OCI-LY3 (cell line): ENCODE data around the gene SLC5A1.

Experiments used
- H2AFZ ChIP-seq: fragments of 200-600, 300-600 bp; shearing (Covaris generic); 2 replicates; pipeline ENCODE4 v1.6.0; 2014; ENCODE audit warnings: antibody characterized with exemption, low read depth, low read length
- H3K27ac ChIP-seq: fragments of 200-600, 300-600 bp; sonication (generic); 2 replicates; pipeline ENCODE4 v1.5.1; 2014; ENCODE audit warnings: mild to moderate bottlenecking, low read length, moderate library complexity, mixed read lengths
- H3K27me3 ChIP-seq: fragments of 200-600, 300-600 bp; sonication (generic); 2 replicates; pipeline ENCODE4 v1.6.1; 2014; ENCODE audit warnings: low read depth, low read length, mixed read lengths
- H3K36me3 ChIP-seq: fragments of 200-600, 300-600 bp; sonication (generic); replicated peaks from 2 replicates; pipeline ENCODE3; 2014; ENCODE audit warnings: low read depth, low read length, mixed read lengths
- H3K4me1 ChIP-seq: fragments of 300-600, 200-600 bp; sonication (generic); 2 replicates; pipeline ENCODE4 v1.6.1; 2014; ENCODE audit warnings: low read length, mixed read lengths
- H3K4me2 ChIP-seq: fragments of 200-600, 300-600 bp; sonication (generic); 2 replicates; pipeline ENCODE4 v1.6.1; 2014; ENCODE audit warnings: low read length, mixed read lengths
- H3K4me3 ChIP-seq: fragments of 300-600, 200-600 bp; sonication (generic); 2 replicates; pipeline ENCODE4 v1.5.1; 2014; ENCODE audit warnings: antibody characterized with exemption, mild to moderate bottlenecking, low read length, moderate library complexity
- H3K79me2 ChIP-seq: fragments of 300-600, 200-600 bp; shearing (Covaris generic); 2 replicates; pipeline ENCODE4 v1.6.1; 2014; ENCODE audit warnings: mild to moderate bottlenecking, low read length, mixed read lengths
- H3K9ac ChIP-seq: fragments of 300-600, 200-600 bp; shearing (Covaris generic); 2 replicates; pipeline ENCODE4 v1.6.0; 2014; ENCODE audit warnings: mild to moderate bottlenecking, low read length, moderate library complexity
- H3K9me3 ChIP-seq: fragments of 200-600, 300-600 bp; shearing (Covaris generic); 2 replicates; pipeline ENCODE4 v1.6.1; 2014; ENCODE audit warnings: low read length, mixed read lengths; ENCODE audit not compliant: insufficient read depth
- H4K20me1 ChIP-seq: fragments of 200-600, 300-600 bp; sonication (generic); 2 replicates; pipeline ENCODE4 v1.6.1; 2016; ENCODE audit warnings: low read length, mixed read lengths; ENCODE audit not compliant: insufficient read depth
- EZH2phosphoT487 ChIP-seq: fragments of 200-600 bp; shearing (Covaris generic); IDR thresholded peaks from 2 replicates; pipeline ENCODE4 v1.6.1; 2018; ENCODE audit warnings: antibody characterized with exemption, mixed run types, low read depth
- TF ChIP-seq, protein P1 (sequence below): fragments of 200-600, 300-600 bp; sonication (generic); IDR thresholded peaks from 2 replicates; pipeline ENCODE4 v1.5.1; 2014; ENCODE audit warnings: antibody characterized with exemption, low read length, low read depth

Gene SLC5A1

DNA sequence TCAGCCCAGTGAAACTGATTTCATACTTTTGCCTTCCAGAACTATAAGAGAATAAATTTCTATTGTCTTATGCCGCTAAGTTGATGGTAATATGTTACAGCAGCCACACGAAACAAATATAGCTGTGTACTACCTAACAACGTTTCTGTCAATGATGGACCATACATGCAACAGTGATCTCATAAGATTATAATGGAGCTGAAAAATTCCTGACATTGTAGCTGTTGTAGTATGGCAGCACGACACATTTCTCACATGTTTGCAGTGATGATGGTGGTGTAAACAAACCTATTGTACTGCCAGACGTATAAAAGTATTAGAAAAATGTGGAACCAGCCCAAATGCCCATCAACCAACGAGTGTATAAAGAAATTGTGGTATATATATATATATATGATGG lies 5.8 kb upstream of the SLC5A1 start:
- Histone ChIP-seq H3K4me1 (no peaks in the 10 kb centered on the region), H4K20me1 (no peaks in the 10 kb centered on the region)
- TF ChIP-seq, protein P1, sequence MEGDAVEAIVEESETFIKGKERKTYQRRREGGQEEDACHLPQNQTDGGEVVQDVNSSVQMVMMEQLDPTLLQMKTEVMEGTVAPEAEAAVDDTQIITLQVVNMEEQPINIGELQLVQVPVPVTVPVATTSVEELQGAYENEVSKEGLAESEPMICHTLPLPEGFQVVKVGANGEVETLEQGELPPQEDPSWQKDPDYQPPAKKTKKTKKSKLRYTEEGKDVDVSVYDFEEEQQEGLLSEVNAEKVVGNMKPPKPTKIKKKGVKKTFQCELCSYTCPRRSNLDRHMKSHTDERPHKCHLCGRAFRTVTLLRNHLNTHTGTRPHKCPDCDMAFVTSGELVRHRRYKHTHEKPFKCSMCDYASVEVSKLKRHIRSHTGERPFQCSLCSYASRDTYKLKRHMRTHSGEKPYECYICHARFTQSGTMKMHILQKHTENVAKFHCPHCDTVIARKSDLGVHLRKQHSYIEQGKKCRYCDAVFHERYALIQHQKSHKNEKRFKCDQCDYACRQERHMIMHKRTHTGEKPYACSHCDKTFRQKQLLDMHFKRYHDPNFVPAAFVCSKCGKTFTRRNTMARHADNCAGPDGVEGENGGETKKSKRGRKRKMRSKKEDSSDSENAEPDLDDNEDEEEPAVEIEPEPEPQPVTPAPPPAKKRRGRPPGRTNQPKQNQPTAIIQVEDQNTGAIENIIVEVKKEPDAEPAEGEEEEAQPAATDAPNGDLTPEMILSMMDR, result no peak
- TF ChIP-seq EZH2phosphoT487, result no peak

DNA sequence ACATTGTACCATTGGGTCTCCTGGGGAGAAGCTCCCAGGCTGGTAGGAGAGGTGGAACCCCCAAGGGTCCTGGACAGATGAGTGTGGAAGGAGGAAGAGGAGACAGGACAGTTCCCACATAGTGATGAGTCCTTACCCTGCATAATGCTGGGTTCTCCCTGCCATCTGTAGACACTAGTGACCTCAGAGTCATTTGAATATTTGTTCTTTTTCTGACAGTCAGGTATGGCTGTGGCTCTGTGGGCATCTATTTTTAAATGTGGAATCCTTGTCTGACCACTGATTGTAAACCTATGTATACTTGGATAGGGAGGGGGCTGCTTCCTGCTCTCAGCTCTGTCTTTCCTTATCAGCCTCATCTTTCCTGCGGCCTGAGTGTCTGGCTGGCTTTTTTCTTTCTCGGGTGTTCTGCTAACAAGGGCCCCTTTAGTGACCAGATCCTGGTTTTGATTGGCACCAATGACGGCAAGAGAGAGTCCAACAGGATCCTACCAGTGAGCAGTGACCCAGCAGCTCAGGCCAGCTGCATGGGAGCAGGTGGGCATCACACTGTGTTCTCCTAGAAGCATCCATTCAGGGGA lies 2.6 kb upstream of the SLC5A1 start:
- Histone ChIP-seq H3K4me3 (no peak overlapping the region), H4K20me1 (no peaks in the 10 kb centered on the region; the same call in 1 of the 2 replicates), H3K27ac (no peak overlapping the region), H3K79me2 (no peaks in the 10 kb centered on the region), H3K9me3 (no peaks in the 10 kb centered on the region), H3K9ac (no peak overlapping the region), H3K4me2 (no peak overlapping the region), H3K27me3 (peaks cover 25% of the 10 kb centered on the region), H3K4me1 (no peaks in the 10 kb centered on the region), H3K36me3 (no peaks in the 10 kb centered on the region), H2AFZ (no peak overlapping the region)
- TF ChIP-seq, protein P1, result no peak

More for the DNA sequence above, 5.8 kb upstream of the SLC5A1 start:
- Histone ChIP-seq H3K79me2 (no peaks in the 10 kb centered on the region), H3K4me3 (no peak overlapping the region), H3K27ac (no peak overlapping the region), H3K9ac (no peak overlapping the region), H3K9me3 (no peaks in the 10 kb centered on the region), H3K27me3 (peaks cover 22% of the 10 kb centered on the region), H3K4me2 (no peak overlapping the region), H3K36me3 (no peaks in the 10 kb centered on the region), H2AFZ (no peak overlapping the region)

DNA sequence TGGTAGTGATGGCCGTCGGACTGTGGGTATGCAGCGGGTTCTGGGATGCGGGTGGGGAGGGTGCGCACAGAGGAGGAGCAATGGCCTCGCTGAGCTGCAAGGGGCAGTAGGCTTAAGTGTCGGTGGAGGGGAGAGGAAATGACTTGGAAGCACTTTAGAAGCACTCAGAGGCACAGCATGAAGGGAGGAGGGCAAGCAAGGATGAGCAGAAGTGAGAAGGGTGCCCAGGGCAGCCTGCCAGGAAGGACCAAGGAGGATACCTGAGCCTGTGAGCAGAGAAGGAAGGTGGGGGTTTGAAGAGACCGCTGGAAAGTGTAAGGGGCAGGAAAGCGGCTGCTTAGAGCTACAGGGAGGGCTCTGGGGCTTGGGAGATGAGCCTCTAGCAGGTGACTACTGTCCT lies 330 bp downstream of the SLC5A1 start:
- no peak overlapping the region for H3K9ac ChIP-seq
- H3K4me1 ChIP-seq, result no peaks in the 10 kb centered on the region
- H3K36me3 ChIP-seq, result no peaks in the 10 kb centered on the region
- no peak overlapping the region for H3K4me3 ChIP-seq
- H3K27me3 ChIP-seq, result peaks cover 39% of the 10 kb centered on the region
- no peak overlapping the region for H3K27ac ChIP-seq
- no peaks in the 10 kb centered on the region for H3K9me3 ChIP-seq
- TF ChIP-seq, protein P1, result no peak
- no peak for TF ChIP-seq EZH2phosphoT487
- H3K4me2 ChIP-seq, result no peak overlapping the region
- no peak overlapping the region for H2AFZ ChIP-seq
- H4K20me1 ChIP-seq, result no peaks in the 10 kb centered on the region; the same call in 1 of the 2 replicates
- no peaks in the 10 kb centered on the region for H3K79me2 ChIP-seq

DNA sequence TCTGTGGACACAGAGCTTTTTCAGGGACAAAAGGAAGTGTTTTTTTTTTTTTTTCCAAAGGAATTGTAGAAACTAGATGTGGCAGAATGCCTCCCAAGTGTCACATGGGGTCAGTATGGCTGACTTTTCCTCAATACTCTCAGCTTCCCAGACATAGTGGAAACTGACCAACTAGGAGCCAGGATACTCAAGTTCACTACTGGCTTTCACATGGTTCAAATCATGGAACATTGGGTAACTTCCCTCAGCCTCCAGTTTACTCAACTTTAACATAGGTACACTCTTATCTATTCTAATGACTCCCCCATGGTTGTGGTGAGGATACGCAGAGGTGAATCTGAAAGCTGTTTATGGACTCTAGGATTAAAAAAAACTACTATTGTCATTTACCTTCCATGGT lies 1.4 kb downstream of the SLC5A1 start:
- Histone ChIP-seq H3K4me3 (no peak overlapping the region), H3K36me3 (no peaks in the 10 kb centered on the region), H4K20me1 (no peaks in the 10 kb centered on the region; the same call in 1 of the 2 replicates), H3K9ac (no peak overlapping the region), H3K4me2 (no peak overlapping the region), H3K27ac (no peak overlapping the region), H3K27me3 (peaks cover 41% of the 10 kb centered on the region), H3K9me3 (no peaks in the 10 kb centered on the region), H3K79me2 (no peaks in the 10 kb centered on the region), H3K4me1 (no peaks in the 10 kb centered on the region), H2AFZ (no peak overlapping the region)
- TF ChIP-seq, protein P1, result no peak
- TF ChIP-seq EZH2phosphoT487, result no peak
